ENCODE measurements around the gene BCL2L14. TPM values are rescaled to one million over a fixed set of nuclear protein-coding genes. Genes with fewer than 3 reads are reported as not detected.
A peak's percentile ranks its signal among the peaks of the same experiment; 100 is the strongest.

BCL2L14 gene
- total RNA-seq, 2 experiments from 2014 or later = 3.4 to 4.9 TPM

- Mint-ChIP-seq H3K27ac (no peak overlapping the region), H3K36me3 (no peaks in the 10 kb centered on the region), H3K27me3 (peaks cover 5% of the 10 kb centered on the region), H3K4me3 (no peak overlapping the region), H3K9me3 (no peaks in the 10 kb centered on the region), H3K4me1 (peaks cover 2% of the 10 kb centered on the region)
- no peak for DNase-seq
- POLR2A ChIA-PET = no interaction called here
- ATAC-seq (ENCODE audit: low read depth) = no peak
Observed at GRCh38 chr12:12079291-12079690, 8.6 kb downstream of the BCL2L14 start.

- POLR2A ChIA-PET = no interaction called here
- H3K27me3 Mint-ChIP-seq = peaks cover 2% of the 10 kb centered on the region
- DNase-seq (no peak), ATAC-seq (ENCODE audit: low read depth) (peak; percentile 68)
- no peaks in the 10 kb centered on the region for H3K9me3 Mint-ChIP-seq
- H3K36me3 Mint-ChIP-seq = no peaks in the 10 kb centered on the region
- H3K4me1 Mint-ChIP-seq = peaks cover 2% of the 10 kb centered on the region
- H3K27ac Mint-ChIP-seq = no peak overlapping the region
- no peak overlapping the region for H3K4me3 Mint-ChIP-seq
Observed at GRCh38 chr12:12081836-12082497, 11.2 kb downstream of the BCL2L14 start.

GRCh38 chr12:12083688-12084087 lies 12.9 kb downstream of the BCL2L14 start:
- Mint-ChIP-seq H3K27me3 (no peaks in the 10 kb centered on the region), H3K4me3 (no peak overlapping the region), H3K36me3 (no peaks in the 10 kb centered on the region), H3K9me3 (no peaks in the 10 kb centered on the region), H3K4me1 (peaks cover 2% of the 10 kb centered on the region), H3K27ac (no peak overlapping the region)
- ATAC-seq (ENCODE audit: low read depth) (no peak), DNase-seq (no peak)
- POLR2A ChIA-PET = interaction anchor here (1.0 kb wide), 1 partner anchor 11 kb away, joined by 3 read pairs; no protein-coding TSS in a partner anchor

GRCh38 chr12:12086362-12086761 lies 15.6 kb downstream of the BCL2L14 start:
- H3K9me3 Mint-ChIP-seq = no peaks in the 10 kb centered on the region
- H3K4me1 Mint-ChIP-seq = peaks cover 2% of the 10 kb centered on the region
- no peak overlapping the region for H3K27ac Mint-ChIP-seq
- H3K4me3 Mint-ChIP-seq = no peak overlapping the region
- ATAC-seq (ENCODE audit: low read depth) = no peak
- no peak for DNase-seq
- H3K27me3 Mint-ChIP-seq = no peaks in the 10 kb centered on the region
- POLR2A ChIA-PET = no interaction called here
- no peaks in the 10 kb centered on the region for H3K36me3 Mint-ChIP-seq

GRCh38 chr12:12086973-12087692 lies 16.4 kb downstream of the BCL2L14 start:
- Mint-ChIP-seq H3K27ac (no peak overlapping the region), H3K27me3 (no peaks in the 10 kb centered on the region), H3K36me3 (no peaks in the 10 kb centered on the region), H3K4me1 (no peaks in the 10 kb centered on the region), H3K4me3 (no peak overlapping the region), H3K9me3 (no peaks in the 10 kb centered on the region)
- DNase-seq = no peak
- ATAC-seq (ENCODE audit: low read depth) = no peak
- POLR2A ChIA-PET = interaction anchor here (0.6 kb wide), 1 partner anchor 23 kb away, joined by 3 read pairs; no protein-coding TSS in a partner anchor

GRCh38 chr12:12087693-12088034 lies 16.9 kb downstream of the BCL2L14 start:
- Mint-ChIP-seq H3K4me1 (no peaks in the 10 kb centered on the region), H3K27ac (no peak overlapping the region), H3K4me3 (no peak overlapping the region), H3K36me3 (no peaks in the 10 kb centered on the region), H3K9me3 (no peaks in the 10 kb centered on the region), H3K27me3 (no peaks in the 10 kb centered on the region)
- ATAC-seq (ENCODE audit: low read depth) (no peak), DNase-seq (no peak)
- POLR2A ChIA-PET = interaction anchor here (0.6 kb wide), 1 partner anchor 23 kb away, joined by 3 read pairs; no protein-coding TSS in a partner anchor

GRCh38 chr12:12088147-12088546 lies 17.4 kb downstream of the BCL2L14 start:
- Mint-ChIP-seq H3K4me1 (no peaks in the 10 kb centered on the region), H3K27me3 (no peaks in the 10 kb centered on the region), H3K27ac (no peak overlapping the region), H3K9me3 (no peaks in the 10 kb centered on the region), H3K36me3 (no peaks in the 10 kb centered on the region), H3K4me3 (no peak overlapping the region)
- ATAC-seq (ENCODE audit: low read depth) = no peak
- POLR2A ChIA-PET = no interaction called here
- no peak for DNase-seq

GRCh38 chr12:12088761-12089160 lies 18.0 kb downstream of the BCL2L14 start:
- H3K4me3 Mint-ChIP-seq = no peak overlapping the region
- POLR2A ChIA-PET = no interaction called here
- DNase-seq = no peak
- H3K36me3 Mint-ChIP-seq = no peaks in the 10 kb centered on the region
- no peak overlapping the region for H3K27ac Mint-ChIP-seq
- H3K9me3 Mint-ChIP-seq = no peaks in the 10 kb centered on the region
- ATAC-seq (ENCODE audit: low read depth) = no peak
- no peaks in the 10 kb centered on the region for H3K27me3 Mint-ChIP-seq
- no peaks in the 10 kb centered on the region for H3K4me1 Mint-ChIP-seq

- Mint-ChIP-seq H3K27me3 (peaks cover 4% of the 10 kb centered on the region), H3K27ac (no peak overlapping the region), H3K36me3 (peaks cover 11% of the 10 kb centered on the region), H3K9me3 (no peaks in the 10 kb centered on the region), H3K4me3 (no peak overlapping the region), H3K4me1 (no peaks in the 10 kb centered on the region)
- POLR2A ChIA-PET = no interaction called here
- ATAC-seq (ENCODE audit: low read depth) (no peak), DNase-seq (no peak)
Observed at GRCh38 chr12:12091071-12091470, 20.3 kb downstream of the BCL2L14 start.

GRCh38 chr12:12091977-12092663 lies 21.4 kb downstream of the BCL2L14 start:
- no peak overlapping the region for H3K27ac Mint-ChIP-seq
- DNase-seq (no peak), ATAC-seq (ENCODE audit: low read depth) (no peak)
- H3K9me3 Mint-ChIP-seq = no peaks in the 10 kb centered on the region
- POLR2A ChIA-PET = no interaction called here
- no peak overlapping the region for H3K4me3 Mint-ChIP-seq
- peaks cover 4% of the 10 kb centered on the region for H3K27me3 Mint-ChIP-seq
- H3K4me1 Mint-ChIP-seq = no peaks in the 10 kb centered on the region
- H3K36me3 Mint-ChIP-seq = peaks cover 11% of the 10 kb centered on the region

- POLR2A ChIA-PET = no interaction called here
- no peaks in the 10 kb centered on the region for H3K9me3 Mint-ChIP-seq
- H3K27me3 Mint-ChIP-seq = peaks cover 4% of the 10 kb centered on the region
- H3K4me3 Mint-ChIP-seq = no peak overlapping the region
- DNase-seq (no peak), ATAC-seq (ENCODE audit: low read depth) (no peak)
- H3K36me3 Mint-ChIP-seq = peaks cover 12% of the 10 kb centered on the region
- H3K4me1 Mint-ChIP-seq = no peaks in the 10 kb centered on the region
- H3K27ac Mint-ChIP-seq = no peak overlapping the region
Observed at GRCh38 chr12:12094481-12094880, 23.7 kb downstream of the BCL2L14 start.

GRCh38 chr12:12095021-12095420 lies 24.3 kb downstream of the BCL2L14 start:
- Mint-ChIP-seq H3K27ac (no peak overlapping the region), H3K4me3 (no peak overlapping the region)
- ATAC-seq (ENCODE audit: low read depth) = no peak

GRCh38 chr12:12097891-12098690 lies 27.4 kb downstream of the BCL2L14 start:
- H3K4me1 Mint-ChIP-seq = no peaks in the 10 kb centered on the region
- H3K27me3 Mint-ChIP-seq = peaks cover 6% of the 10 kb centered on the region
- POLR2A ChIA-PET = no interaction called here
- H3K9me3 Mint-ChIP-seq = no peaks in the 10 kb centered on the region
- no peak overlapping the region for H3K4me3 Mint-ChIP-seq
- no peak overlapping the region for H3K27ac Mint-ChIP-seq
- DNase-seq = no peak
- H3K36me3 Mint-ChIP-seq = peaks cover 16% of the 10 kb centered on the region
- ATAC-seq (ENCODE audit: low read depth) = no peak

More at GRCh38 chr12:12095021-12095420, 24.3 kb downstream of the BCL2L14 start:
- no peak for DNase-seq
- POLR2A ChIA-PET = no interaction called here
- Mint-ChIP-seq H3K9me3 (no peaks in the 10 kb centered on the region), H3K27me3 (peaks cover 4% of the 10 kb centered on the region), H3K36me3 (peaks cover 12% of the 10 kb centered on the region), H3K4me1 (no peaks in the 10 kb centered on the region)

Data from activated naive CD8-positive, alpha-beta T cell treated with anti-CD3 and anti-CD28 coated beads, Interleukin-2, amount 10 ng/mL, durations not matched to agents 7 days and 5 days (primary cell).